H9 (cell line): ENCODE measurements around the gene EIF4E3. TPM values are rescaled to one million over a fixed set of nuclear protein-coding genes. Genes with fewer than 3 reads are reported as not detected.

ENCODE experiments used
- DNase-seq: peaks from one replicate; pipeline ENCODE4 v3.0.0-alpha.2; 2017
- H2AFZ ChIP-seq: one replicate; pipeline ENCODE4 v1.6.1; 2013; ENCODE audit warnings: mild to moderate bottlenecking, low read length, control low read depth, moderate library complexity
- H2AK5ac ChIP-seq: 2 replicates; pipeline ENCODE4 v1.6.1; 2013; ENCODE audit warnings: low read length, control low read depth, mixed read lengths; ENCODE audit not compliant: insufficient read length
- H2BK120ac ChIP-seq: one replicate; pipeline ENCODE4 v1.6.1; 2013; ENCODE audit warnings: low read depth, mild to moderate bottlenecking, low read length, control low read depth, inconsistent platforms; ENCODE audit not compliant: poor library complexity, severe bottlenecking
- H2BK12ac ChIP-seq: 2 replicates; pipeline ENCODE4 v1.6.1; 2013; ENCODE audit warnings: low read length, control low read depth, mixed read lengths, low read depth; ENCODE audit not compliant: insufficient read length
- H2BK15ac ChIP-seq: 2 replicates; pipeline ENCODE4 v1.6.1; 2013; ENCODE audit warnings: low read depth, low read length, control low read depth
- H2BK20ac ChIP-seq: one replicate; pipeline ENCODE4 v1.6.1; 2013; ENCODE audit warnings: low read depth, mild to moderate bottlenecking, low read length, control low read depth, inconsistent platforms; ENCODE audit not compliant: poor library complexity, severe bottlenecking
- H2BK5ac ChIP-seq: 2 replicates; pipeline ENCODE4 v1.6.1; 2013; ENCODE audit warnings: low read length, control low read depth, mixed read lengths; ENCODE audit not compliant: insufficient read length
- H3K14ac ChIP-seq: 2 replicates; pipeline ENCODE4 v1.6.1; 2013; ENCODE audit warnings: low read length, control low read depth; ENCODE audit not compliant: insufficient read depth
- H3K18ac ChIP-seq: 2 replicates; pipeline ENCODE4 v1.6.1; 2013; ENCODE audit warnings: low read depth, mild to moderate bottlenecking, mixed read lengths, low read length, control low read depth; ENCODE audit not compliant: insufficient read length
- H3K23ac ChIP-seq: 2 replicates; pipeline ENCODE4 v1.6.1; 2013; ENCODE audit warnings: low read length, control low read depth, mixed read lengths, low read depth; ENCODE audit not compliant: insufficient read length
- H3K23me2 ChIP-seq: 2 replicates; pipeline ENCODE4 v1.6.1; 2013; ENCODE audit warnings: low read depth, mild to moderate bottlenecking, mixed read lengths, low read length, control low read depth; ENCODE audit not compliant: insufficient read length, poor library complexity, severe bottlenecking
- H3K27ac ChIP-seq: 2 replicates; pipeline ENCODE4 v1.5.1; 2013; ENCODE audit warnings: low read length, control low read depth, mixed read lengths, low read depth; ENCODE audit not compliant: insufficient read length
- H3K27me3 ChIP-seq: 2 replicates; pipeline ENCODE4 v1.6.1; 2013; ENCODE audit warnings: low read length, control low read depth, inconsistent platforms; ENCODE audit not compliant: insufficient read depth
- H3K4ac ChIP-seq: 2 replicates; pipeline ENCODE4 v1.6.1; 2013; ENCODE audit warnings: low read depth, mild to moderate bottlenecking, control low read depth, inconsistent platforms, low read length, moderate library complexity
- H3K4me1 ChIP-seq: 2 replicates; pipeline ENCODE4 v1.6.1; 2013; ENCODE audit warnings: low read length, control low read depth, inconsistent platforms; ENCODE audit not compliant: insufficient read depth
- H3K4me2 ChIP-seq: 2 replicates; pipeline ENCODE4 v1.6.1; 2013; ENCODE audit warnings: low read length, control low read depth, mixed read lengths; ENCODE audit not compliant: insufficient read length, insufficient read depth
- H3K56ac ChIP-seq: 2 replicates; pipeline ENCODE4 v1.6.1; 2013; ENCODE audit warnings: low read depth, mild to moderate bottlenecking, mixed read lengths, low read length, control low read depth; ENCODE audit not compliant: insufficient read length
- H3K79me1 ChIP-seq: 2 replicates; pipeline ENCODE4 v1.6.1; 2013; ENCODE audit warnings: low read depth, mild to moderate bottlenecking, moderate library complexity, low read length, control low read depth, inconsistent platforms; ENCODE audit not compliant: insufficient read depth, poor library complexity, severe bottlenecking
- H3K79me2 ChIP-seq: 2 replicates; pipeline ENCODE4 v1.6.1; 2013; ENCODE audit warnings: low read length, control low read depth, inconsistent platforms; ENCODE audit not compliant: insufficient read depth
- H3K9ac ChIP-seq: 2 replicates; pipeline ENCODE4 v1.6.1; 2013; ENCODE audit warnings: low read length, control low read depth, mixed read lengths; ENCODE audit not compliant: insufficient read length; ENCODE audit errors: extremely low read depth
- H3K9me3 ChIP-seq: one replicate; pipeline ENCODE4 v1.6.1; 2013; ENCODE audit warnings: low read depth, low read length, inconsistent platforms; ENCODE audit not compliant: control insufficient read depth
- H3T11ph ChIP-seq: one replicate; pipeline ENCODE4 v1.6.1; 2013; ENCODE audit warnings: mild to moderate bottlenecking, low read length, control low read depth, inconsistent platforms
- H4K20me1 ChIP-seq: one replicate; pipeline ENCODE4 v1.6.1; 2013; ENCODE audit not compliant: control insufficient read depth, insufficient read length, insufficient read depth
- H4K5ac ChIP-seq: 2 replicates; pipeline ENCODE4 v1.6.1; 2013; ENCODE audit warnings: low read depth, mild to moderate bottlenecking, mixed read lengths, low read length, control low read depth; ENCODE audit not compliant: insufficient read length
- H4K8ac ChIP-seq: replicated peaks from 2 replicates; pipeline ENCODE4 v1.6.1; 2013; ENCODE audit warnings: low read length, control low read depth, mixed read lengths, low read depth; ENCODE audit not compliant: insufficient read length
- H4K91ac ChIP-seq: 2 replicates; pipeline ENCODE4 v1.6.1; 2013; ENCODE audit warnings: low read depth, mild to moderate bottlenecking, moderate library complexity, mixed read lengths, low read length, control low read depth; ENCODE audit not compliant: insufficient read length
- H3K27ac Mint-ChIP-seq, 3 experiments: 2 replicates in 2 of 3; 3 replicates in 1 of 3; pipeline ENCODE4 v1.8.0; 2020 to 2021; ENCODE audit warnings: mixed read lengths in 3 of 3, mild to moderate bottlenecking in 1 of 3, moderate library complexity in 1 of 3
- H3K27me3 Mint-ChIP-seq: 2 replicates; pipeline ENCODE4 v1.8.0; 2021; ENCODE audit warnings: low read depth, mild to moderate bottlenecking, moderate library complexity, mixed read lengths
- H3K36me3 Mint-ChIP-seq, 3 experiments: 2 replicates in 2 of 3; 3 replicates in 1 of 3; pipeline ENCODE4 v1.8.0; 2020 to 2021; ENCODE audit warnings: low read depth in 3 of 3, mixed read lengths in 3 of 3; ENCODE audit not compliant: insufficient read depth in 1 of 3
- H3K4me1 Mint-ChIP-seq, 2 experiments: 2 replicates each; pipeline ENCODE4 v1.8.0; 2020; ENCODE audit warnings: mixed read lengths in 2 of 2
- H3K4me3 Mint-ChIP-seq, 2 experiments: 2 replicates in 1 of 2; 3 replicates in 1 of 2; pipeline ENCODE4 v1.8.0; 2020 to 2021; ENCODE audit warnings: mild to moderate bottlenecking in 2 of 2, mixed read lengths in 2 of 2, moderate library complexity in 1 of 2
- H3K9me3 Mint-ChIP-seq, 2 experiments: 2 replicates in 1 of 2; 3 replicates in 1 of 2; pipeline ENCODE4 v1.8.0; 2020; ENCODE audit warnings: mild to moderate bottlenecking in 2 of 2, mixed read lengths in 2 of 2, moderate library complexity in 1 of 2
- CTCF ChIP-seq: fragments of 200-600 bp; sonication (generic); conservative IDR thresholded peaks from 3 replicates; pipeline ENCODE4 v1.8.0; 2021; ENCODE audit warnings: antibody characterized with exemption, mild to moderate bottlenecking
- WGBS: extraction: QIAGEN DNeasy Blood & Tissue Kit; methylation state at CpG from one replicate; pipeline ENCODE4 v1.1.7; 2013; ENCODE audit warnings: missing lambda C conversion rate, low lambda C conversion rate, mixed read lengths; ENCODE audit not compliant: insufficient read length; ENCODE audit errors: extremely low coverage; 5-methylcytosine and 5-hydroxymethylcytosine counted together
- total RNA-seq: library from RNA; stranded (reverse); gene quantifications from 2 replicates; pipeline ENCODE4 v1.2.1, GENCODE V29; 2021

EIF4E3 gene
- total RNA-seq, 1 experiment from 2014 or later: 12.9 TPM

DNA sequence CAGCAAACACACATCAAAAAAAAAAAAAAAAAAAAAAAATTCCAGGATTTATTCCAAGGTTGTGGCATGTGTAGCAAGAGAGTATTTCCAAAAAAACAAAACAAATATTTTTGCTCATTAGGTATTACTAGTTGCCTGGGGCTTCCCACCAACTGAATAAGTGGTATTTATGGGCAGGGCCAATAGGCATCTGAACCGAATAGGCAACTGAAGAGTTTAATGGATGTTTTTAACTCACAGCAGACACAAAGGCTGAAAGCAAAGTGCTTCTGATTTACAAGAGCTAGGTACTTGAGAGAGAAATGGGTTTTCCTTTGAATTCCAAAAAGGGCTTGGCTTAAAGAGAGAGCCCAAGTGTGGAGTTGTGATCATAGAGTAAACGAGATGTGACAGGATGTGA, 21.4 kb downstream of the EIF4E3 start:
- H3K9me3 Mint-ChIP-seq: no peaks in the 10 kb centered on the region
- peaks cover 3 to 12% of the 10 kb centered on the region in 2 experiments for H3K4me1 Mint-ChIP-seq
- H3K79me2 ChIP-seq: no peaks in the 10 kb centered on the region

More for the DNA sequence above, 21.4 kb downstream of the EIF4E3 start:
- Mint-ChIP-seq H3K36me3 (no peaks in the 10 kb centered on the region; a peak in 2 of 7 replicates), H3K4me3 (no peak overlapping the region), H3K27ac (peak overlapping the region in 2 of 3 experiments; percentile 1 to 48; a peak in 3 of 7 replicates), H3K27me3 (no peaks in the 10 kb centered on the region)
- Histone ChIP-seq H2BK15ac (no peak overlapping the region), H3K4ac (no peak overlapping the region), H3K23ac (no peak overlapping the region), H3K9me3 (no peaks in the 10 kb centered on the region), H3K4me2 (no peak overlapping the region), H4K8ac (no peak overlapping the region), H3K23me2 (no peaks in the 10 kb centered on the region), H4K20me1 (no peaks in the 10 kb centered on the region), H3K79me1 (no peaks in the 10 kb centered on the region), H3T11ph (no peak overlapping the region), H2BK5ac (no peak overlapping the region), H2BK12ac (no peak overlapping the region), H3K18ac (no peak overlapping the region), H2AK5ac (no peak overlapping the region), H2BK120ac (no peak overlapping the region), H4K91ac (no peak overlapping the region), H3K4me1 (no peaks in the 10 kb centered on the region; the same call in 1 of the 2 replicates), H4K5ac (no peak overlapping the region), H2BK20ac (no peak overlapping the region), H3K27me3 (no peaks in the 10 kb centered on the region), H3K9ac (no peak overlapping the region), H3K56ac (no peak overlapping the region), H3K14ac (no peak overlapping the region), H3K27ac (no peak overlapping the region), H2AFZ (no peak overlapping the region)
- no CpG with 5 or more reads among the region's 2 CpGs for WGBS
- DNase-seq: no peak
- TF ChIP-seq CTCF: no peak
